Measurements from ENCODE around the gene IDH2. TPM values are rescaled to one million over a fixed set of nuclear protein-coding genes. Genes with fewer than 3 reads are reported as not detected.

IDH2 gene
- total RNA-seq, 1 donor: 28.6 TPM

DNA sequence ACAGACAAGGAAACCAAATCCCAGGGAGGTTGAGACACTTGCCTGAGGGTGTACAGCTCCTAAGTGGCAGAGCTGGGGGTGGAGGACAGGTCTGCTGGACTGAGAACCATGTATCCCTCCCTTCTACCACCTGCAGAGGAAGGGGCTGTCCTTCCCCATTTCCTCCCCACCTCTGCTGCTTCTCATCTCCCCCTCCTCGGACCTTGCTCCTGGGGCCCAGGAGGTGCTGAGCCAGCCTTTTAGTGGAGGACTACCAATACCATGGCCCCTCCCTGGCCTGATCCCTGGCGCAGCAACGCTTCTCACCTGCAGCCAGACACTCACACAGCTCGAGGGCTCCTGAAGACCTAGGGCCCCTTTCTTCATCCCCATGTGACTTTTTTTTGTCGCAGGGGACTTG lies 50.4 kb downstream of the IDH2 start:
- TF ChIP-seq, protein P1, sequence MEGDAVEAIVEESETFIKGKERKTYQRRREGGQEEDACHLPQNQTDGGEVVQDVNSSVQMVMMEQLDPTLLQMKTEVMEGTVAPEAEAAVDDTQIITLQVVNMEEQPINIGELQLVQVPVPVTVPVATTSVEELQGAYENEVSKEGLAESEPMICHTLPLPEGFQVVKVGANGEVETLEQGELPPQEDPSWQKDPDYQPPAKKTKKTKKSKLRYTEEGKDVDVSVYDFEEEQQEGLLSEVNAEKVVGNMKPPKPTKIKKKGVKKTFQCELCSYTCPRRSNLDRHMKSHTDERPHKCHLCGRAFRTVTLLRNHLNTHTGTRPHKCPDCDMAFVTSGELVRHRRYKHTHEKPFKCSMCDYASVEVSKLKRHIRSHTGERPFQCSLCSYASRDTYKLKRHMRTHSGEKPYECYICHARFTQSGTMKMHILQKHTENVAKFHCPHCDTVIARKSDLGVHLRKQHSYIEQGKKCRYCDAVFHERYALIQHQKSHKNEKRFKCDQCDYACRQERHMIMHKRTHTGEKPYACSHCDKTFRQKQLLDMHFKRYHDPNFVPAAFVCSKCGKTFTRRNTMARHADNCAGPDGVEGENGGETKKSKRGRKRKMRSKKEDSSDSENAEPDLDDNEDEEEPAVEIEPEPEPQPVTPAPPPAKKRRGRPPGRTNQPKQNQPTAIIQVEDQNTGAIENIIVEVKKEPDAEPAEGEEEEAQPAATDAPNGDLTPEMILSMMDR (IDR thresholded peaks at IDR 0.05; ENCODE audit: insufficient read depth, low read length): no peak
- DNase-seq (ENCODE audit: low read depth): no peak
- no peak overlapping the region for H3K4me3 ChIP-seq (ENCODE audit: low read depth, low read length)

DNA sequence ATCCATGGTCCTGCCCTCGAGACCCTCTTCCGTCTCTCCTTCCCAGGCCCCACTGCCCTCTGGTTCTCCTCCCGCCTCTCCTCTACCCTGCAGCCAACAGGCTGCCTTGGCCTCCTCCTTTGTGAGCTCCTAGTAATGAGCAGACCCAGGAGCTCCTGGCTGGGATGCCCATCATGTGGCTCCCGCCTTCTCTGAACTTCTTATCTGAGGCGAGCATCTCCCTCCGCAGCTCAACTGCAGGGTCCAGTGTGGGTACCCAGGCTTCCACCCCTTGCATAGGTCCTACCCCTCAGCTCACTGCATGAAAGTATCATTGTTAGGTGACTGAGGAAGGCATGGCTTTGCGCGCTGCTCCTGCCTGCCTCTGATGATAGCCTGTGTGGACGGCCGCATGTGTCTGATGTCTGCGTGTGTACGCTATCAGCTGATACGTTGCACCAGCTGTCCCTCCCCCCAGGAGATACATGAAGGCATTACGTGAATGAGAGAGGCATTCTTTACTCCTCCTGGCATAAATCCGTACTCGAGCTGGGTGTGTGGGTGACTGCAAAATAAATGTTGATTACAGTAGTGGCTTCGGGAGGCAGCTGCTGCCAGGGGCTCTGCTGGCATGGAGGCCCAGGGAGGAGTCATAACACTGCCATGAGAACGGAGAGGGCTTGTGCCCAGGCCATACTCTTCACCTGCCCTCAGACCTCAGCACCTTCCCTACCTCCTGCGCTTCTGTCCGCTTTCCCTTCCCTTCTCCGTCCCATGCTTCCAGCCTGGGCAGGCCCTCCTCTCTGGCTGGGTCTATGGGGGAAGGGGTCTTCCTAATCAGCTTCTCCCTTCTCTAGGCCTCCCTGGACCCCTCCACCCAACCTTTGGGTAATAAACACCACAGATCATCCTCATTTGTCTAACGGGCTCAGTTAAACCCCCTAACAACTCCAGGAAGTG lies 52.3 kb downstream of the IDH2 start:
- H3K4me3 ChIP-seq (ENCODE audit: low read depth, low read length): no peak overlapping the region
- TF ChIP-seq, protein P1 (IDR thresholded peaks at IDR 0.05; ENCODE audit: insufficient read depth, low read length): no peak
- no peak for DNase-seq (ENCODE audit: low read depth)

DNA sequence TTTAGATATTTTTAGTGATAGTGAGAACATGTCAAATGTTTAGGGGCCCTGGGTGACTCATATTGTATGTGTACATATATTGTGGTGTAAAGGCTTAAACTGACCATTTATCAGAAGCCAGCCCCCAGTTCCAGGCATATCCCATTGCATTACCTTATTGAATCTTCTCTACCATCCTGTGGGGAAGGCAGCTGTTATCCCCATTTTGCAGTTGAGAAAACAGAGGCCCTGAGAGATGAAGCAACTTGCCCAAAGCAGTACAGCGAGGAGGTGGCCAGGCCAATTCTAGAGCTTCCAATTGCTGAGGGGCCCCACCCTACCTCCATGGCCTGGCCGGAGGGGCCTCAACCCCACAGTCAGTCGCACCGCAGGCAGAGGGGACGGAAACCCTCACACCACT lies 53.2 kb downstream of the IDH2 start:
- no peak overlapping the region for H3K4me3 ChIP-seq (ENCODE audit: low read depth, low read length)
- no peak for DNase-seq (ENCODE audit: low read depth)
- TF ChIP-seq, protein P1 (IDR thresholded peaks at IDR 0.05; ENCODE audit: insufficient read depth, low read length): no peak

DNA sequence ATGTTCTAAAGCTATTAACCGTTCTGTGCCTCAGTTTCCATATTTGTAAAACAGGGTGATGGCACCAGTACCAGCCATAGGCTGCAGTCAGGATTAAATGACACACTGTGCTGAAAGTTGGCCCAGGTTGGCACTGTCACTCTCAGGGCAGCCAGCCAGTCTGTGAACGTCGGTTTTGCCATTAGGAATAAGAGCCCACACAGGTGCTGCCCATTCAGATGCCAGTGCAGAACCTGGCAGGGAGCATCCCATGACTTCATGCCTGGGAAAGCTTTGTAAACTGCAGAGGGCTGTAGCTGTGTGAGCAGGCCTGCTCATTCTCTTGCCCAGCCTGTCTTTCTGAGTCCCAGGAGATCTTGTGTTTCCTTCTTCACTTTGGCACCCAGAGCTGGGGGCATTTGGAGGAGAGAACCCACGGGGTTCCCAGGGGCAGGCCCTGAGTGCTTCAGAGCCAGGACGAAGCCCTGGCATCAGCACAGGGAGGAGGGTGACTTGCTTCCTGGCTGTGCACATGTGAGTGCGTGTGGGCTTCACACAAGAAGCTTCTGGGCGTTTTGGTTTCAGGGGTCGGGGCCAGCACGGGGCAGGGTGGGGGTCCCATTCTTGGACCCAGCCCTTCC lies 54.2 kb downstream of the IDH2 start:
- no peak overlapping the region for H3K4me3 ChIP-seq (ENCODE audit: low read depth, low read length)
- TF ChIP-seq, protein P1 (IDR thresholded peaks at IDR 0.05; ENCODE audit: insufficient read depth, low read length): no peak
- peak; percentile 36 for DNase-seq (ENCODE audit: low read depth)

DNA sequence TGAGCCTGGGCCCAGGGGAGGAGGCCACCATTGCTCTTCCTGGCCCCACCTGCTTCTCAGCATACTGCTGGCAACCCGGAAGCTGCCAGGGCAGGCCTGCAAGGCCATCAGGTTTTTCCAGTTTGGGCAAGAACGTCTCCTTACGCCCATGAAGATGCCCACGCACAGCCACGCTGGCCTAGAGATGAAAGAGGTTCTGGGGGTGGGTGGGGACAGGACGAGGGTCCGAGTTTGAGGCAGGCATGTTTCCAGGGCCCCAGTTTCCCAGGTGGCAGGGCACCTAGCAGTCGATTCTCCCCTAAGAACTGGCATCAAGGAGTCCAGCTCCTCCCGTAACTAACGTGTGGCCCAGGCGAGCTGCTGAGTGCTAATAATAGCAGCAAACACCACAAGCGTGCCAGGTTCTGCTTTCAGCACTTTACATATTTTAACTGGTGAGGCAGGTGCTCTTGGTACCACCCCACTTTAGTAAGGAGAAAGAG lies 55.3 kb downstream of the IDH2 start:
- TF ChIP-seq, protein P1 (IDR thresholded peaks at IDR 0.05; ENCODE audit: insufficient read depth, low read length): no peak
- no peak overlapping the region for H3K4me3 ChIP-seq (ENCODE audit: low read depth, low read length)
- no peak for DNase-seq (ENCODE audit: low read depth)

DNA sequence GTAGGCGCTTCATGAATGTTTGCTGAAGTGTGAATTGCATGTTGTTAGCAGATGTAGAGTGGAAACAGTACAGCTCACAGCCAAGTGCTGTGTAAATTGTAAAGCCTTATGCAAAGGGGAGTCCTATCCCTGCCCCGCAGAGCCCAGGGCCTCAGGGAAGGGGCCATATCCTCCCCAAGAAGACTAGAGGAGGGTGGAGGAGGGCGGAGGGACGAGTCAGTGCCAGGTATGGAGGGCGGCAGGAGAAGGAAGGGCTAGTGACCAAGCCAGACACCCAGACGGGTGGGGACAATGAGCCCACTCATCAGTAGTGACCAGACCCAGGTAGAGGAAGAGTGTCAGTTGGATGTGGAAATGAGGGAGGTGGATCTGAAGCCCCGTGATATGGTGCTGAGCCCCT lies 56.0 kb downstream of the IDH2 start:
- DNase-seq (ENCODE audit: low read depth): no peak
- H3K4me3 ChIP-seq (ENCODE audit: low read depth, low read length): no peak overlapping the region
- TF ChIP-seq, protein P1 (IDR thresholded peaks at IDR 0.05; ENCODE audit: insufficient read depth, low read length): no peak
